HG03175 (cell line): Measurements from ENCODE around the gene ATP4B.

Source experiments
- ATAC-seq: cut with Tn5 transposase; IDR thresholded peaks from one replicate; pipeline ENCODE4 v1.9.1; 2021; ENCODE audit warnings: mild to moderate bottlenecking, moderate library complexity; ENCODE audit not compliant: unreplicated experiment

ATP4B gene

GRCh38 chr13:113642563-113642962, 15.4 kb downstream of the ATP4B start:
- no peak for ATAC-seq

DNA sequence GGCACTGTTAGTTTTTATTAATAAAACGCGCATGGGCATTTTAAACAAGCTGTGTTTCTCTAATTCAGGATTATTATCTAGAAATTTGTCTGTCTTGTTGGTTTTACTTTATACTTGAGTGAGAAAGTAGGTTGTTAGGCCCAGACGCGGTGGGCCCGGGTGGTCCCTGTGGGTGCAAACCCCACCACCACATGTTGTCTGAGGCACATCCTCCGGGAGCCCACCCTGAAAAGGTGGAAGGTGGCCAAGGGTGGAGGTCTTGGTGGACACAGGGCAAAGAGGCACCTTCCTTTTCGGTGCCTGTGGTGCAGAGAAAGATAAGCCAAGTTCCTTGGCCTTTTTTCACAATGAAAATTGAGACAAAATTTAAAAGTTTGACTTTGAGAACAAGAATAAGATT, 16.6 kb downstream of the ATP4B start:
- no peak for ATAC-seq

- no peak for ATAC-seq
These were observed 18.3 kb downstream of the ATP4B start for GRCh38 chr13:113639616-113640262.

DNA sequence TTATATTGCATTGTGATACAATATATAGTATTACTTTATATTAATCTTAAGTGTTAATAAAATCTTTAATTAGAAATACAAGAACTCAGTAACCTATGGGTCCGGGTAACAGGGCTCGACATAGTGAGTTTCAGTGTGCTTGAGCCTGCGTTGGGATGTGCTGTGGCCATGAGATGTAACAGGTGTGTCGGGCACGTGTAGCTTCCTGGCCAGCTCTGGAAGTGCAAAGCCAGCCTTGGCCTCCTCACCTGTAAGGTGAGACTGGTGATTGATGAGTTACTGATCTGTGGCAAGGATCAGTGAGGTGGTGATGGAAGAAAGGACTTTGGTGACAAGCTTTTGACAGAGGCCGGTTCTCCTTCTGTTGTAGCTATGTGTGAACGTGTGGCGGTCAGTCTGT, 19.2 kb downstream of the ATP4B start:
- no peak for ATAC-seq

DNA sequence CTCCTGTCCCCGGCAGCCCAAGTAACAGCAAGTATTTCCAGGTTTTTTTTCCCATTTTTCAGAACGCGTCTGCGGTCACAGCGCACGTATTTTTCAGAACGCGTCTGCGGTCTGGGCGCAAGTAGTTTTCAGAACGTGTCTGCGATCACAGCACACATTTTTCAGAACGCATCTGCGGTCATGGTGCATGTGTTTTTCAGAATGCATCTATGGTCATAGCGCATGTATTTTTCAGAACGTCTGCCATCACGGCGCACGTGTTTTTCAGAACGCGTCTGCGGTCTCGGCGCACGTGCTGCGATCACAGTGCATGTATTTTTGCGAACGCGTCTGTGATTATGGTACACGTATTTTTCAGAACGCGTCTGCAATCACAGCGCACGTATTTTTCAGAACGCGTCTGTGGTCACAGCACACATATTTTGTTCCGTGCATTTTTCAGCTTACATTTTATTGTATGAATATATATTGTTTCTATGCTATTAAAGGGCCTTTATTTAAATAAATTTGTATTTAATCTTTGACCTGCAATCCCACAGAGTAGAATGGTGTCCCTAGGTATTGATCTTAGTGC, 19.7 kb downstream of the ATP4B start:
- ATAC-seq: no peak

DNA sequence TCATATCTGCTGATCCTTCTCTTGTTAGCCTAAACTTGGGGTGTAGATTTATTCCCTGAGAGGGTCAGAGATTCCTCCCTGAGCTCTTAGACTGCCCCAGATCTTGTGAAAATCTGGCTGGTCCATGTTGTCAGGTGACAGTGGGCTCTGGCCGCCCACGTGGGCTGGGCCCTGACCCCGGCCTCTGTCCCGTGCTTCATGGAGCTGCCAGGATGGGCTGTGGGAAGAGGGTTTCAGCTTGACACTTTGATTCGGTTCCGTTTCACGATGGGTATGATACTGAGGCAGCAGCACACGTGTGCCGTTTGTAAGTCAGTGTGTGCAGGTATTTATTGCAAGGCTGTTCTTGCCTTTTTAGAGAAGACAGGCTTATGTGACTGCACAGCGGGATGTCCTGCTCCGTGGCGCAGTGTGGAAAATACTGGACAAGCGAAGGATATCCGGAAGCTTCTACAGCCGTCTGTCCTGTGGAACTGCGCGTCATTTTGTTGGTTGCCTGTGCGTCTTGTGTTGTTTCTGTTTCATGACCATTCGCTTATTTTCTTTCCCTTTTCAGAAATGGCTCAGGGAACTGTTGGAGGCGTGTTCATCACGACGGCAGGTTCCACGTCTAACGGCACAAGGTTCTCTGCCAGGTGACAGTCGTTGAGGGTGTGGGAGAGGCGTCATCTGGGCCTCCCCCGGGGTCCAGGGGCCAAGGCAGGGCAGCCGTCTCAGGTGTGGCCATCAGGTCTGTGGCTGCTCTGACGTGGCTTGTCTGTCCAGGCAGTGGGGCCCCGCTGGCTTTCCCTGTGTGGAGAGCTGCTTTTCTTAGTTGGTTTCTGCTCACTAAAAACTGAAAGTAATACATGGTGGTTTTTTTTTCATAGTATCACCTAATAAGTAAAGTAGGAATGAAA, 20.5 kb downstream of the ATP4B start:
- ATAC-seq: no peak

GRCh38 chr13:113636266-113636963, 21.6 kb downstream of the ATP4B start:
- ATAC-seq: no peak

DNA sequence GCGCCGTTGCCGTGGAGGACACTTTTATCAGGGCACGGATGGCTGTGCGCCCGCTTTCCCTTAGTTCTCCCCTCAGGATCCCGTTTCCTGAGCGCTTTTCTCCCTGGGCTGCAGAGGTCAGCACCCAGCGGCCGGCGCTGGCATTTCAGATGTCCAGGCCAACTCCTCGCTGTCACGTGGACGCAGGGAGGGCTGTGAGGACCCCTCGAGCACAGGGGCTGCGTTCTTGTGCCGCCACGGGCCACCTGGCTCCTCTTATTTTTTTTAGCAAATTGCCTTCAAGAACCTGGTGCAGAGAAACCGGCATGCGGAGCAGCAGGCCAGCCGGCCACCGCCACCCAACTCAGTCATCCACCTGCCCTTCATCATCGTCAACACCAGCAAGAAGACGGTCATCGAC, 22.3 kb downstream of the ATP4B start:
- ATAC-seq: no peak

DNA sequence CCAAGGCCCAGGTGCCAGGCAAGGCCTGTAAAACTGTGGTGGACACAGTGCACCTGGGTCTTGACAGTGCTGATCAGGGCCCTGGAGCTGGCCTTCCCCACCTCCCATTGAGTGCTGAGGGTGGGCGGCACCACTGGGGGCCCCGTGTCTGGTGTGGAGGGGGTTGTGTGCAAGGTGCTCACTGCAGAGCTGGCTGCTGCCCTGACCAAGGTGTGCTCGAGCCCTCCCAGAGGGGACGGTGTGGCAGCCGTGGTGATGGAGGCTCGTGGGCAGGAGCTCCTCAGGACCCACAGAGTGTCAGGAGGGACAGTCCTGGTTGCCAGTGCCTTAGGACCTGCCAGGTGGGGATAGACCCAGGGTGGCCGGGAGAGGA, 23.0 kb downstream of the ATP4B start:
- ATAC-seq: no peak

DNA sequence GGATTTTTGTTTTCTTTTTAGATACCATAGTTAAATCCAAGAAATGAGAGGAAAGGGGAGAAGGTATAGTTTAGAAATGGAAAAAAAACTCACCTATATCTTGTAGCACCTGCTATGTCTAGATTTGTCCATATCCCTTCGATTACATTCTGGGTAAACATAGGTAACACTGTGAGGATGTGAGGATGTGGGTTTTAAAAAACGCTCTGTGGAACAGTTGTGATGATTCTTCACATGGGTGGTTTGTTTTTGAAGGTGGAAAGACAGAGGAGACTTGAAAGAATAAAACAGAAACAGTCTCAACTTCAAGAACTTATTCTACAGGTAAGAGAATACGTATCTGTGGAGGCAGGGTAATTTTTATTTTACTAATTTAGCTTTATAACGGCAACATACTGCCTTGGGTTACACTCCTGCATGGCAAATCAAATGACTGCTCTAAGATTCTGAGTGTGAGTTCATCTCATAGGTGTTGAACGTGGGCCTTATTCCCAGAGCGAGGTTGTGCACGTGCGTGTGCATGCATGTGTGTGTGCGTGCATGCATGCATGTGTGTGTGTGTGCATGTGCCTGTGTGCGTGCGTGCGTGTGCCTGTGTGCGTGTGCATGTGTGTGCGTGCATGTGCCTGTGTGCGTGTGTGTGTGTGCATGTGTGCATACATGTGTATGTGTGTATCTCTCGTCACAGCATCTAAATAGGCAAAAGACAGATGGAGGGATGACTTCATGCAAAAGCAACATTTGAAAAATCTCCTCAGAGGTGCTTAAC, 23.5 kb downstream of the ATP4B start:
- ATAC-seq: no peak

- no peak for ATAC-seq
These were observed 24.5 kb downstream of the ATP4B start for GRCh38 chr13:113633485-113633873.

DNA sequence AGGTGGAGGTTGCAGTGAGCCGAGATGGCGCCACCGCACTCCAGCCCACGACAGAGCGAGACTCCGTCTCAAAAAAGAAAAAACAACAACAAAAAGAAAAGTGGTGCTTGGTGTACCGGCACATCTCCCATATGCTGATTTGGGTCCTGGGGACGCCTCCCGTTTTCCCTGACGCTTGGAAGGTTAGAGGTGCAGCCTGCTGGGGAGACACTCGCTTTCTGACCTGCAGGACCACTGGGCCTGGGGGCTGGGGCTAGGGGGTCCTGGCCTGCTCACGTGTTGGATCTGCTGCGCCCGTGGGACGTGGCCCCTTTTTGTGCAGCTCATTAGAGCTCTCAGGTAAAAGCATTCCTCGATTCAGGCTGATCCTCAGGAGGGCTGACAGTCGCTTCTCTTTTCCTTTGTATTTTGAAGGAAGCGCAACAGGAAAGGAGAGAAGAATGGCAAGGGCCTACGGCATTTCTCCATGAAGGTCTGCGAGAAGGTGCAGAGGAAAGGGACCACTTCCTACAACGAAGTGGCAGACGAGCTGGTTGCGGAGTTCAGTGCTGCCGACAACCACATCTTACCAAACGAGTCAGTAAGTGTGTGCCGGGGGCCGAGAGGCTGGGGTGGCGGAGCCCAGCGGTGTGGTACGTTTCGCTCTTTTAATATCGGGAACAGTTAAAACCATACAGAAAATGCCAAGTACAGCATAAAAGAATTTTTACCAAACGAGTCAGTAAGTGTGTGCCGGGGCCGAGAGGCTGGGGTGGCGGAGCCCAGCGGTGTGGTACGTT, 25.1 kb downstream of the ATP4B start:
- no peak for ATAC-seq

- no peak for ATAC-seq
These were observed 26.5 kb downstream of the ATP4B start for GRCh38 chr13:113631341-113632095.

- ATAC-seq: no peak
These were observed 27.2 kb downstream of the ATP4B start for GRCh38 chr13:113630804-113631203.

DNA sequence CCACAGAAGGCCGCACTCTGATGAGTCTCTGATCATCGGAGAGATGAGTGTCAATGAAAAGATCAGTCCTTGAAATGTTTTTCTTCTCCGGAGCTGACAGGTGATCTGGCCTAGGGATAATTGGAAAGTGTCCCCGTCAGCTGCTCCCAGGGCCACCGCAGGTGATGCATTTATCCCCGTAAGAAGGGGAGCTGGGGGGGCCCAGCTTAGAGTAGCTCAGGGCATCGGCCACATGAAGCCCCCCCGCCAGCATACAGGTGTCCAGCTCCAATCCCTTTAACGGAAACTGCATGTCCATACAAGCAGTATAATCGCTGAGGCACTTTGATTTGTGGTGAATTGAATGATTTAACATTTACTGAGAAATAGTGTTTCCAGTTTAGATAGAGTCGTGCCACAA, 27.7 kb downstream of the ATP4B start:
- ATAC-seq: no peak

GRCh38 chr13:113629866-113630265, 28.1 kb downstream of the ATP4B start:
- ATAC-seq: no peak

DNA sequence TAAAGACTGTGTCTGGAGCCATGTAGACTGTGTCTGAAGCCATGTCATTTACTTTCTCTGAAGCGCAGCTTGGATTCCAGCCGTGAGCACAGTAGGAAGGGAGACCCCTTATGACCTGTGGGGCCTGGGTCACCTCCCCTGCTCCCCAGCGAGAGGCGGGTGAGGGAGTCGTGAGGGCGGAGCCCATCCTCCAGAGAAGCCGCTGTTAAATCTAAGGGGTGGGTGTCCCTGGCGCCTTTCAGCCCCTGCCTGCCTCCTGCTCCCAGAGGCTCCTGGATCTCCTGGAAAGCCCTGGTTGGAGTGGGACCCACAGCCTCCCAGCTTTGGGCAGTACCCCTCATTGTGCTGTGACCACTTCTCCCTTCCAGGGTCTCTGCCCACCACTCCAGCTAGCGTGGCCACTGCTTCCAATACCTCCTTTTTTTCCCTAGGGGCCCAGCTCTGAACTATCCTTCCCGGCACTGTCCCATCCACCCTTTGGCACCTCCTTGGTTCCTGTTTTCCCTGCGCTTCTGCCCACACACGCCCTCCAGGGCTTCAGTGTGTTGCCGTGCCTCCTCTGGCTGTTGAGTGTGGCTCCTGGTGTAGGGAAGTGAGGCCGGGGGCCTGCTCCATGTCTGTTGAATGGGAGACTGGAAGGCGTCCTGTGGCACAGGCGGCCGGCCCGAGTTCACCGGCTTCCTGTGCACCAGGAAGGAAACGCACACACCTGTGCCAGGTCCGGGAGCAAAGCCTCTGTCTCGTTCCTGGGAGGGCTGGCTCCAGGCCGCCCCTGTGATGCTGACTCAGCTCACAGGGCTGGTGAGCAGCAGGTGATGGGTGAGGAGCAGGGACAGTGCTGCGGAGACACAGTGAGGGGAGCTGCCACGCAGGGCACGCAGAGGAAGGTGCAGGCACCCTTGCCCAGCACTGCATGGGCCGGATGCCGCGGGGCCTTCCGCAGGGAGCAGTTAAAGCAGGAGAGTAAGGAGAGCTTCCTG, 29.4 kb downstream of the ATP4B start:
- no peak for ATAC-seq

DNA sequence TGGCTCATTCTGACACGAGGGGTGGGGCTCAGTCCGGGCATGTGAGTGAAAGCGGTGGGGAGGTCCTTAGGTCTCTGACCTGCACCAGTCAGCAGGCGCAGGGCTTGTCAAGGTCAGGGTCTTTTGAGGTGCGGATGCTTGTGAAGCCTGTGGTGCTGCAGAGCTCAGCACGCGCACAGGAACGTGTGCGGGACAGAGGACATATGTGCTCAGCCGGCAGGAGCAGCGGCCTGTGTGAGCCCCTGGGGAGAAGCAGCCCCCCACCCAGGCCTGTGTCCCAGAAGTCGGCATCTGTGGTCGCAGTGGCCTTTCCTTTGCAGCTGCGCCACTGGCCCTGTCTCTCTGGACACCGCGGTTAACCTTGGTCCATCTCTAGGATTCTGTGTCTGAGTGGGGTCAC, 30.9 kb downstream of the ATP4B start:
- ATAC-seq: no peak
